GM12878 (cell line): ENCODE data around the gene BRSK2. TPM values are rescaled to one million over a fixed set of nuclear protein-coding genes. Genes with fewer than 3 reads are reported as not detected.
A peak's percentile ranks its signal among the peaks of the same experiment; 100 is the strongest.

Experiments
- ATAC-seq: fragments of 200-7000 bp; cut with Tn5 transposase; 3 replicates; pipeline ENCODE4 v1.9.1; 2020; ENCODE audit warnings: mild to moderate bottlenecking, moderate library complexity
- BruUV-seq: library from RNA; stranded (reverse); fragments of 400-500 nt; replicated peaks from 2 replicates; lab custom pipeline; 2021; lab: Mats Ljungman, UMichigan
- CTCF ChIA-PET: fragments of 300-600 bp; sonication (Branson Sonifier 250); formaldehyde crosslinking; extraction: SDS; loops from one replicate; lab custom pipeline; 2021; ENCODE audit warnings: inconsistent platforms; lab: Yijun Ruan, JAX
- POLR2A ChIA-PET: fragments of 350-600 bp; formaldehyde crosslinking; extraction: SDS; loops from one replicate; lab custom pipeline; 2021; ENCODE audit warnings: inconsistent platforms; lab: Charles Lee
- RAD21 ChIA-PET: fragments of 300-600 bp; sonication (Branson Sonifier 250); formaldehyde crosslinking; loops from one replicate; lab custom pipeline; 2023; ENCODE audit warnings: antibody characterized with exemption; ENCODE audit not compliant: unreplicated experiment; lab: Charles Lee
- SMC1A ChIA-PET: fragments of 300-600 bp; sonication (Branson Sonifier 250); formaldehyde crosslinking; loops from one replicate; lab custom pipeline; 2023; ENCODE audit not compliant: unreplicated experiment, uncharacterized antibody; lab: Charles Lee
- DNase-seq: peaks from one replicate; pipeline ENCODE4 v3.0.0-alpha.2; 2011; ENCODE audit warnings: low read depth, low spot score
- FAIRE-seq: peaks from 3 replicates; lab custom pipeline; 2011; peaks lifted over from hg19 to GRCh38; lab: Jason Lieb, UNC
- H2AFZ ChIP-seq: 2 replicates; pipeline ENCODE4 v1.6.0; 2011; ENCODE audit warnings: low read depth, low read length, control low read depth; ENCODE audit not compliant: control insufficient read depth
- H3K27ac ChIP-seq: 2 replicates; pipeline ENCODE4 v1.5.1; 2011; ENCODE audit warnings: control low read depth; ENCODE audit not compliant: control insufficient read depth, insufficient read depth
- H3K27me3 ChIP-seq, 2 experiments: replicated peaks in 1 of 2; 2 replicates each; pipeline versions ENCODE4 v1.6.0 to v1.6.1; 2011; ENCODE audit warnings: low read length in 1 of 2; ENCODE audit not compliant: control insufficient read depth in 2 of 2, insufficient read depth in 2 of 2
- H3K36me3 ChIP-seq, 2 experiments: 2 replicates each; pipeline ENCODE4 v1.5.1; 2011; ENCODE audit warnings: low read length in 1 of 2; ENCODE audit not compliant: control insufficient read depth in 2 of 2, insufficient read depth in 2 of 2
- H3K4me1 ChIP-seq: 2 replicates; pipeline ENCODE4 v1.6.1; 2011; ENCODE audit warnings: mild to moderate bottlenecking, low read length, moderate library complexity, mixed read lengths; ENCODE audit not compliant: control insufficient read depth, insufficient read depth
- H3K4me2 ChIP-seq: 2 replicates; pipeline ENCODE4 v1.6.0; 2011; ENCODE audit warnings: control low read depth; ENCODE audit not compliant: control insufficient read depth, insufficient read depth
- H3K4me3 ChIP-seq: fragments of 200-600 bp; sonication (generic); 2 replicates; pipeline ENCODE4 v1.5.1; 2016
- H3K79me2 ChIP-seq: 2 replicates; pipeline ENCODE4 v1.6.0; 2011; ENCODE audit warnings: low read length; ENCODE audit not compliant: control insufficient read depth, insufficient read depth
- H3K9ac ChIP-seq: 2 replicates; pipeline ENCODE4 v1.8.0; 2011; ENCODE audit warnings: low read length, control low read depth, mixed read lengths; ENCODE audit not compliant: control insufficient read depth, insufficient read depth
- H3K9me3 ChIP-seq: replicated peaks from 3 replicates; pipeline ENCODE4 v1.5.1; 2011; ENCODE audit warnings: mild to moderate bottlenecking, low read length; ENCODE audit not compliant: control insufficient read depth, insufficient read depth
- H4K20me1 ChIP-seq: 2 replicates; pipeline ENCODE4 v1.6.0; 2011; ENCODE audit not compliant: control insufficient read depth, insufficient read depth
- IRF3 ChIP-seq: fragments of 450-650 bp; IDR thresholded peaks from 2 replicates; pipeline ENCODE4 v1.6.1; 2014; ENCODE audit warnings: mild to moderate bottlenecking
- NBN ChIP-seq: fragments of 450-650 bp; IDR thresholded peaks from 2 replicates; pipeline ENCODE4 v1.6.1; 2016
- NFYB ChIP-seq: IDR thresholded peaks from 2 replicates; pipeline ENCODE4 v1.6.1; 2011; ENCODE audit warnings: low read depth, mild to moderate bottlenecking, low read length, improper control_type of control experiment, moderate library complexity; ENCODE audit not compliant: insufficient read depth
- NKRF ChIP-seq: fragments of 450-650 bp; conservative IDR thresholded peaks from 2 replicates; pipeline ENCODE4 v1.6.1; 2017; ENCODE audit warnings: mild to moderate bottlenecking, moderate library complexity
- POLR2A ChIP-seq: IDR thresholded peaks from 2 replicates; pipeline ENCODE4 v1.6.1; 2011; ENCODE audit warnings: low read depth, mild to moderate bottlenecking, low read length
- WGBS: methylation state at CpG from one replicate; pipeline ENCODE4 v1.1.6; 2016; ENCODE audit warnings: low lambda C conversion rate; ENCODE audit not compliant: insufficient replicate concordance, insufficient coverage; ENCODE audit errors: missing lambda C conversion rate; 5-methylcytosine and 5-hydroxymethylcytosine counted together
- in situ Hi-C: fragments of 300-500 bp; cut with MboI; formaldehyde crosslinking; loops from 9 replicates; pipeline ENCODE4 v1.14.3; 2018; ENCODE audit warnings: mixed read lengths
- intact Hi-C: fragments of 100-400 bp; cut with micrococcal nuclease; formaldehyde crosslinking; loops from one replicate; pipeline ENCODE4 v1.14.2; 2022; ENCODE audit not compliant: unreplicated experiment
- polyA plus RNA-seq, 11 experiments: library from polyadenylated mRNA; depleted of rRNA in 4 of 11; unstranded in 6 of 11; stranded (reverse) in 5 of 11; fragments of >200 nt; fragmentation: Nextera tagmentation in 4 of 11; fragmentation: Illumina TruSeq in 1 of 11; extraction: Ambion mirVana in 4 of 11; extraction: Trizol in 1 of 11; gene quantifications; 1 replicate in 1 of 11; 2 replicates in 10 of 11; pipeline versions ENCODE4 v1.2.1 to v1.2.3, GENCODE V29; 2011 to 2016; ENCODE audit warnings: inconsistent platforms in 2 of 11, missing spikeins in 2 of 11, low read depth in 1 of 11
- total RNA-seq, 4 experiments: library from RNA; depleted of rRNA in 3 of 4; stranded (reverse); fragments of >200 nt in 3 of 4; fragmentation: Illumina TruSeq in 1 of 4; extraction: Trizol in 1 of 4; gene quantifications; 2 replicates each; pipeline versions ENCODE4 v1.2.1 to v1.2.3, GENCODE V29; 2013 to 2021

Gene BRSK2
- total and polyA plus RNA-seq, 10 of the 15 experiments (the other 5 are each of a cell fraction or from before 2014, with no cell fraction given): 0.13 TPM; not detected in 9

GRCh38 chr11:1471736-1472135, 82.0 kb downstream of the BRSK2 start (continued):
- TF ChIP-seq NKRF (no peak), NFYB (no peak), IRF3 (no peak)

DNA sequence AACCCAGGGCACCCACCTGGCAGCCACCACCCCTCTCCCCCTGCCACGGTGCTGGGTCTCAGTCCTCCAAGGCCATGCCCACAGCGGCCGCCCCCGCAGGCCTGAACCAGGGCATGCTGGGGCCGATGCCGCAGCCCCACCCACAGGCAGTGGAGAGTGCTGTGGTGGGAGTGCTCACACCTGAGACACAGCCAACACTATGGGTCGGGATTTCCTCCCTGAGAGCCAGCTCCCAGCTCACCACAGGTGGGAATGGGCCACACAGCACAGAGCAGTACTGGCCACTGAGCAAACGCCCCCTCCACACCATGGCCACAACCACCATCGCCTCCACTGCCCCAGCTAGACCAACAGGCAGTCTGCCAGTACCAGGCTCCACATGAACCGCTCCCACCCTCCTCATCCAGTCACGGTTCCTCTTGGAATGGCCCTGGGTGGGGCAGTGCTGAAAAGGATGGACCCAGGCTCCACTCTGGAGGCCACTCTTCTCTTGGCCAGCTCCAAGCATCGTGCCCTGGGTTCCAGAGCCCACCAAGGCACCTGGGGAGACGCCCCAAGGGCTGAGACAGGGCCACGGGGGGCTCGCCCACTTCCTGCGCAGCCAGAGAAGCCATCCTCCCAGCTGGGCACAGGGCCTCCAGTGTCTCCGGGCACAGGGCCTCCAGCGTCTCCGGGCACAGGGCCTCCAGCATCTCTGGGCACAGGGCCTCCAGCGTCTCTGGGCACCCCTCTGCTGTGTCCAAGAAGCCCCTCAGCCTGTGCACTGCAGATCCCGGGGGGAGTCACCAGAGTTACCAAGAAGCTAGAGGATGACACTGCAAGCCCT, 82.7 kb downstream of the BRSK2 start:
- intact Hi-C loops (no loop called here), in situ Hi-C loops (no loop called here)

More for the DNA sequence above, 82.7 kb downstream of the BRSK2 start:
- DNase-seq: no peak
- BruUV-seq: no TSS peak
- 0 out of 2 replicates have a peak, but pooled peaks have one; percentile 31 for TF ChIP-seq POLR2A
- TF ChIP-seq NBN: no peak
- WGBS: 78% methylated on average over 15 of the region's 21 CpGs
- ChIA-PET RAD21 (no interaction called here), SMC1A (no interaction called here), POLR2A (no interaction called here), CTCF (no interaction called here)
- H3K9ac ChIP-seq: no peak overlapping the region
- H3K27ac ChIP-seq: no peak overlapping the region
- H3K79me2 ChIP-seq: no peaks in the 10 kb centered on the region
- H3K4me3 ChIP-seq: no peak overlapping the region
- no peaks in the 10 kb centered on the region for H3K9me3 ChIP-seq
- H3K4me1 ChIP-seq: no peaks in the 10 kb centered on the region
- peaks cover 0 to 3% of the 10 kb centered on the region in 2 experiments; a peak in 2 of 4 replicates for H3K36me3 ChIP-seq
- H3K27me3 ChIP-seq: no peaks in the 10 kb centered on the region
- no peaks in the 10 kb centered on the region for H4K20me1 ChIP-seq
- no peak for FAIRE-seq
- H2AFZ ChIP-seq: no peak overlapping the region
- H3K4me2 ChIP-seq: no peak overlapping the region
- ATAC-seq: no peak
